K562 (cell line): ENCODE results near the gene ANKS1A. TPM values are rescaled to one million over a fixed set of nuclear protein-coding genes. Genes with fewer than 3 reads are reported as not detected.
"Not testable (repeated sequence)": the region's sequence is repeated elsewhere in the genome, so short reads cannot be mapped to it uniquely, and the experiment has no call there.

Experiments
- ATAC-seq: fragments of 200-7000 bp; cut with Tn5 transposase; 3 replicates; pipeline ENCODE4 v1.9.1; 2020; ENCODE audit warnings: moderate library complexity
- BruUV-seq: library from RNA; stranded (reverse); fragments of 400-500 nt; replicated peaks from 2 replicates; lab custom pipeline; 2021; lab: Mats Ljungman, UMichigan
- CTCF ChIA-PET: fragments of 300-600 bp; formaldehyde crosslinking; extraction: SDS; loops from one replicate; lab custom pipeline; 2021; ENCODE audit warnings: low intra/inter-chr PET ratio; lab: Yijun Ruan, JAX
- POLR2A ChIA-PET: fragments of 300-600, 350-650 bp; sonication (Branson Sonifier 250); formaldehyde crosslinking; extraction: SDS; loops from one replicate; lab custom pipeline; 2021; ENCODE audit warnings: antibody characterized with exemption, inconsistent platforms; lab: Yijun Ruan, JAX
- DNase-seq, 4 experiments: peaks; one replicate each; pipeline versions ENCODE4 v3.0.0 to v3.0.0-alpha.2; 2011 to 2018; ENCODE audit warnings: low spot score in 3 of 4, mixed read lengths in 3 of 4; ENCODE audit errors: extremely low read depth in 1 of 4
- FAIRE-seq: peaks from 2 replicates; lab custom pipeline; 2011; peaks lifted over from hg19 to GRCh38; lab: Jason Lieb, UNC
- H2AFZ ChIP-seq: 2 replicates; pipeline ENCODE4 v1.6.0; 2011; ENCODE audit warnings: low read depth, low read length, control low read depth, inconsistent platforms
- H3K27ac ChIP-seq: fragments of 200-600 bp; 3 replicates; pipeline ENCODE4 v1.8.0; 2011; ENCODE audit warnings: low read depth, mild to moderate bottlenecking, control low read depth, inconsistent platforms, low read length, moderate library complexity, mixed read lengths; ENCODE audit errors: extremely low read depth
- H3K27me3 ChIP-seq, 2 experiments: fragments of 300-600 bp in 1 of 2; 2 replicates in 1 of 2; 3 replicates in 1 of 2; pipeline versions ENCODE4 v1.6.0 to v1.8.0; 2011; ENCODE audit warnings: inconsistent platforms in 2 of 2, low read length in 2 of 2, mild to moderate bottlenecking in 1 of 2, mixed read lengths in 1 of 2, moderate library complexity in 1 of 2; ENCODE audit not compliant: control insufficient read depth in 2 of 2, insufficient read depth in 2 of 2
- H3K36me3 ChIP-seq: fragments of 300-600 bp; 3 replicates; pipeline ENCODE4 v1.8.0; 2011; ENCODE audit warnings: mild to moderate bottlenecking, low read length, inconsistent platforms; ENCODE audit not compliant: control insufficient read depth, insufficient read depth
- H3K4me1 ChIP-seq, 2 experiments: fragments of 200-600 bp in 1 of 2; replicated peaks in 1 of 2; 2 replicates in 1 of 2; 3 replicates in 1 of 2; pipeline versions ENCODE4 v1.5.1 to v1.8.0; 2011; ENCODE audit warnings: inconsistent platforms in 2 of 2, low read length in 2 of 2, mild to moderate bottlenecking in 1 of 2, mixed read lengths in 1 of 2, moderate library complexity in 1 of 2; ENCODE audit not compliant: control insufficient read depth in 2 of 2, insufficient read depth in 2 of 2
- H3K4me2 ChIP-seq: 2 replicates; pipeline ENCODE4 v1.6.1; 2011; ENCODE audit warnings: low read length, control low read depth, inconsistent platforms, mixed read lengths; ENCODE audit not compliant: insufficient read depth
- H3K4me3 ChIP-seq: fragments of 200-600 bp; sonication (generic), shearing (Covaris generic); 2 replicates; pipeline ENCODE4 v1.5.1; 2016; ENCODE audit warnings: control low read depth, inconsistent platforms
- H3K79me2 ChIP-seq: fragments of 200-600 bp; 3 replicates; pipeline ENCODE4 v1.8.0; 2011; ENCODE audit warnings: low read length, inconsistent platforms; ENCODE audit not compliant: control insufficient read depth, insufficient read depth
- H3K9ac ChIP-seq, 2 experiments: 2 replicates each; pipeline versions ENCODE4 v1.6.0 to v1.6.1; 2011; ENCODE audit warnings: low read depth in 2 of 2, low read length in 2 of 2, control low read depth in 1 of 2, inconsistent platforms in 1 of 2, mild to moderate bottlenecking in 1 of 2, mixed read lengths in 1 of 2; ENCODE audit not compliant: insufficient read depth in 1 of 2
- H3K9me1 ChIP-seq: one replicate; pipeline ENCODE4 v1.6.0; 2011; ENCODE audit warnings: inconsistent platforms, mild to moderate bottlenecking, low read length, moderate library complexity; ENCODE audit not compliant: control insufficient read depth, insufficient read depth
- H3K9me3 ChIP-seq: replicated peaks from 2 replicates; pipeline ENCODE4 v1.5.1; 2011; ENCODE audit warnings: low read depth, low read length, inconsistent platforms; ENCODE audit not compliant: control insufficient read depth, insufficient read depth
- H4K20me1 ChIP-seq: replicated peaks from 2 replicates; pipeline ENCODE4 v1.6.1; 2011; ENCODE audit warnings: low read length, inconsistent platforms, mixed read lengths; ENCODE audit not compliant: control insufficient read depth, insufficient read depth
- ZNF24 ChIP-seq: fragments of 450-650 bp; IDR thresholded peaks from 2 replicates; pipeline ENCODE4 v1.6.1; 2016
- WGBS: fragments of 100-300 bp; shearing (Covaris generic); methylation state at CpG from one replicate; pipeline ENCODE4 v1.1.6; 2016; ENCODE audit warnings: low coverage, mixed read lengths; ENCODE audit not compliant: insufficient coverage; ENCODE audit errors: missing lambda C conversion rate; 5-methylcytosine and 5-hydroxymethylcytosine counted together
- in situ Hi-C: fragments of 300-500 bp; cut with MboI; formaldehyde crosslinking; loops from 4 replicates; pipeline ENCODE4 v1.15.0; 2018; ENCODE audit warnings: inconsistent platforms, mixed read lengths
- intact Hi-C: fragments of 100-400 bp; cut with micrococcal nuclease; formaldehyde crosslinking; loops from 2 replicates; pipeline ENCODE4 v1.14.2; 2022
- polyA plus RNA-seq, 8 experiments: library from polyadenylated mRNA; depleted of rRNA in 4 of 8; stranded (reverse) in 5 of 8; unstranded in 3 of 8; fragments of >200 nt; fragmentation: Nextera tagmentation in 2 of 8; fragmentation: Illumina TruSeq in 1 of 8; extraction: Ambion mirVana in 2 of 8; extraction: Trizol in 1 of 8; gene quantifications; 2 replicates each; pipeline versions ENCODE4 v1.2.1 to v1.2.3, GENCODE V29; 2011 to 2014; ENCODE audit warnings: inconsistent platforms in 1 of 8, missing spikeins in 1 of 8
- total RNA-seq, 7 experiments: library from RNA; depleted of rRNA in 6 of 7; stranded (reverse); fragments of >200 nt in 6 of 7; fragmentation: Illumina TruSeq in 2 of 7; extraction: Trizol in 2 of 7; gene quantifications; 2 replicates each; pipeline versions ENCODE4 v1.2.1 to v1.2.3, GENCODE V29; 2011 to 2021; ENCODE audit warnings: low replicate concordance in 1 of 7

ANKS1A gene
- total and polyA plus RNA-seq, 9 of the 15 experiments (the other 6 are each of a cell fraction or from before 2014, with no cell fraction given): 1.1 to 13.8 (median 5.3) TPM

DNA sequence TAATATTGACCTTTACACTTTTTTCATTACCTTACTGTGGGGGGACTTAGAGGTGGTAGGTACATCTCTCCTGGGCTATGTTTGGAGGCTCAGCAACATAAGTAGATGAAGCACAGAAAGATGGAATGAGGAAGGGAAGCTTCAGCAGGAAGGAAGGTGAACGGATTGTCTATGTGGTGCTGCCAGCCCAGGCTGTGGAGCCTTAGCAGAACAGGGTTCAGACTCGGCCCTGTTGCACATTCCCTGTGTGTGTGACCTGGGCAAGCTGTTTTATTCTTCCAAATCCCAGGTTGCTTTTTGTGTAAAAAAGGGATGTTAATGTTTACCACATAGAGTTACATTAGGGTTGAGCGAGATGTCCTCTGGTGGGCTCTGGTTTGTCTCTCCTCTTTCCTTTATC is 41.2 kb downstream of the ANKS1A start:
- 29% methylated on average over 3 of the region's 3 CpGs for WGBS
- Histone ChIP-seq H3K4me1 (no peaks in the 10 kb centered on the region), H3K27ac (no peak overlapping the region), H3K9me3 (no peaks in the 10 kb centered on the region), H3K4me2 (no peak overlapping the region), H3K9me1 (no peaks in the 10 kb centered on the region), H4K20me1 (peaks cover 12% of the 10 kb centered on the region), H3K27me3 (no peaks in the 10 kb centered on the region), H3K4me3 (no peak overlapping the region), H2AFZ (no peak overlapping the region), H3K9ac (no peak overlapping the region), H3K79me2 (no peaks in the 10 kb centered on the region), H3K36me3 (no peaks in the 10 kb centered on the region)
- FAIRE-seq (no peak), DNase-seq (no peak), ATAC-seq (no peak)
- BruUV-seq: no TSS peak
- TF ChIP-seq ZNF24: no peak
- intact Hi-C loops: no loop called here
- in situ Hi-C loops: no loop called here
- ChIA-PET CTCF (no interaction called here), POLR2A (no interaction called here)

GRCh38 chr6:34932202-34932601 is 43.1 kb downstream of the ANKS1A start:
- H3K4me2 ChIP-seq, H3K79me2 ChIP-seq, H3K27ac ChIP-seq, intact Hi-C loops, DNase-seq, FAIRE-seq, H3K9ac ChIP-seq, BruUV-seq, H2AFZ ChIP-seq, H3K9me1 ChIP-seq, in situ Hi-C loops, H3K27me3 ChIP-seq, CTCF ChIA-PET, H3K4me1 ChIP-seq, ATAC-seq, H3K9me3 ChIP-seq, H3K36me3 ChIP-seq, H3K4me3 ChIP-seq: not testable (repeated sequence)
- peaks cover 12% of the 10 kb centered on the region for H4K20me1 ChIP-seq
- WGBS: 69% methylated on average over 12 of the region's 12 CpGs
- POLR2A ChIA-PET: interaction anchor here (0.6 to 0.7 kb wide), 2 partner anchors 14 to 1577 kb away, joined by 3 read pairs; no protein-coding TSS in a partner anchor
